Measurements from ENCODE around the gene RSPO4.
A peak's percentile ranks its signal among the peaks of the same experiment; 100 is the strongest.

Gene RSPO4

DNA sequence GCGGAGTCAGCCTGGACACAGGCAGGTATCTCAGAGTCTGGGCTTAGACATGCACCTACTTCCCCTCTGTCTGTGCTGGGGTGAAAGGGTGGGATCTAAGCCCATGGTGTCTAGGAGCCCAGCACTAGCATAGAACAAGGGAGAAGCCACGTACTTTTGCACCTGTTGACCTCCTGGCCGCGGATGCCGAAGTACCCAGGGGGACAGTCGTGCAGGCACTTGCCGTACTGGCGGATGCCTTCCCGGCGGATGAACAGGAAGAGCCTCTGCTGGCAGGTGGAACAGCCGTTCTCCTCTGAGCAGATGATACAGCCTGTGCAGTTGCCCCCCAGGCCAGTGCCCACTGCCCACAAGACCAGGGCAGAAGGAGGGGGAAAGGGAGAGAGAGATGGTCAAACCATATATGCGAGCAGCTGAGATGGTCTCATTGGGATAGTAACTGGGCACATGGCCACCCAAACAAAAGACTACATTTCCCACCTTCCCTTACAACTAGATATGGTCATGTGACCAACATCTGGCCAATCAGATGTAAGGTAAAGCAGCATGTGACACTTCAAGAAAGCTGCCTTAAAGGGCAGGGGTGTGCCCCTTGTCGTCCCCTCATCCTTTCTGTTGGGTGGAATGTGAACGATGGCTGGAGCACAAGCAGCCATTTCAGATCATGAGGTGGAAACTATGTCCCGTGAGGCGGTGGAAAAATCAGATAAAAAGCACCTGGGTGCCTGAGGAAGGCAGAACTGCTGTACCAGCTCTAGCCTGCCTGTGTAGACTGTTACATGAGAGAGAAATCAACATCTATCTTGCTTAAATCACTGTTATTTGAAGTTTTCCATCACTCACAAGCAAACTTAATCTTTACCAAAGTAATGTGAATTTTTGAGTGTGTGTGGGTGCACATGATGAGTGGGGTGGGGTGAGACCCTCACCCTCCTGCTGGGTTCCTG lies 34.0 kb downstream of the RSPO4 start:
- DNase-seq, result no peak

DNA sequence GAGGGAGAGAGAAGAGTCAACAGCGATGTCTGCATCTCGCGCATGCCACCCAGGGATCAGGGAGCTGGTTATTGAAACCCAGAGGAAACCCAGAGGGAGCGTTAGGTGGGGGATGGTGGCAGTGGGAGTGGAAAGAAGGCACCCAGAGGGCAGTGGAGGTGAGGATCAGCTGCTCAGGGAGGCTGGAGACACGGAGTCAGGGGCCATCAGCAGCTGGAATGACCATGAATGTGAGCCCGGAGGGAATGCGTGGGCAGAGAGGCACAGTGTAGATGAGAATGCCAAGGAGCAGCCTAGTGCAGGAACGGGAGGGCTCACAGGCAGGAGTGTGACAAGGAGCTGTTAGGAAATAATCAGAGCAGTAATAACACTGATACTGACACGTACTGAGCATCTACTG lies 36.2 kb downstream of the RSPO4 start:
- no peak for DNase-seq

DNA sequence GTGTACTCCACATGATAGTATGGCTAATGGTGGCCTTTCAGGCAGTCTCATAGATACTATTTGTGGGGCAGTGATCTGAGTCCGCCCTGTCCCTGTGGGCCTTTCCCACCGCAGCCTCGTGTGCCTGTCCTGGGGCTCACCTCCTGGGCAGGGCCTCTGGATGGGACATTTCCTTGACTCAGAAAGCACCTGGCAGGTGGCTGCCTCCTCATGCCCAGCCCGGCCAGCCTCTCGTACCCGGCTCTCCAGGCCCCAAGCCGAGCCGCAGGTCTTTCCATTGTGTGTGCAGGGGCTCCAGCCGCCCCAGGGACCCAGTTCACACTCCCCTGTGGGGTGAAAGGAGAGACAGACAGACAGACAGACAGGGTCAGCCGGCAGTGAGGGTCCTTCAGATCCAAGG lies 38.3 kb downstream of the RSPO4 start:
- no peak for DNase-seq

DNA sequence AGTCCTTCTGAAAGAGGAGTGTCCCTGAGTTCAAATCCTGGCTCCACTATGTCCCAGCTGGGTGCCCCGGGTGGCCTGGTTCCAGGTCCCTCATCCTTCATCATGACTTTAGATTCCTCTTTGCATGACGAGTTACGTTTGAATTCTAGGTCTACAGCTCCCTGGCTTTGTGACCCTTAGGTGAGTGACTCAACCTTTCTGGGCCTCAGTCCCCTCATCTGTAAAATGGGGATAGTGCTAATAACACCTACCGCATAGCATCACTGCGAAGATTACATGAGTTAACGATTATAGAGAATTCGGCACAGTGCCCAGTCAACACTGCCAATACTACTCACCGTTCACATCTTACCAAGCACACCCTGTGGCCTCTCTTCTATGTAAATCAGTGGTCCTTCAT lies 39.4 kb downstream of the RSPO4 start:
- no peak for DNase-seq

DNA sequence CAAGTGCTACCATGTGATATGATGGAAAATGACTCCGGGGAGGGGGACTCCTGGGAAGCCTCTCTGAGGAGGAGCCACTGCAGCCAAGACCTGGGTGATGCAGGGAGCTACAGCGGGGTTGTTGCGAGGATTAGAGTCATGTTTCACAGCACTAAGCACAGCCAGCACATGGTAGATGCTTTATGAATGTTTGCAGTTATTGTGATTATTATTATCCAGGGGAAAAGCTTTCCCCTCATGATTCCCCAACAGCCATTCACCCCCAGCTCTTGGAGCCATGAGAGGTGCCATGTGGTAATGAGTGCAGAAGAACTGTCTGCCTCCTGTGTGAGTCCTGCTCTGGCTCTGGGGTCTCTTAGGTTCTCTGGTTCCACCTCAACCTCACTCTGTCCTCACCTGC lies 39.9 kb downstream of the RSPO4 start:
- no peak for DNase-seq

DNA sequence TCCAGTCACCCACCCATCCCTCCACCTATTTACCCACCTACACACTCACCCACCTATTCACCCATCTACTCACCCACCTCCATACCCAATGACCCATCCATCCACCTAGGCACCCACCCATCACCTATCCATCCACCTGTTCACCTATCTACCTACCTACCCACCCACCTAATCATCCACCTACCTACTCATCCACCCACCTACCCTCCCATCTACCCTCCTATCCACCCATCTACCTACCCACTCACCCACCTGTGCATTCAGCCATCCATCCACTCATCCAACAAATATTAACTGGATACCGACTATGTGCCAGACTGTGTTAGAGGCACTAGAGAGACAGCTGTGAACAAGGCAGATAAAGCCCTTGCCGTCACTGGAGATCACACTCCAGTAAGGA lies 40.3 kb downstream of the RSPO4 start:
- DNase-seq, result no peak

DNA sequence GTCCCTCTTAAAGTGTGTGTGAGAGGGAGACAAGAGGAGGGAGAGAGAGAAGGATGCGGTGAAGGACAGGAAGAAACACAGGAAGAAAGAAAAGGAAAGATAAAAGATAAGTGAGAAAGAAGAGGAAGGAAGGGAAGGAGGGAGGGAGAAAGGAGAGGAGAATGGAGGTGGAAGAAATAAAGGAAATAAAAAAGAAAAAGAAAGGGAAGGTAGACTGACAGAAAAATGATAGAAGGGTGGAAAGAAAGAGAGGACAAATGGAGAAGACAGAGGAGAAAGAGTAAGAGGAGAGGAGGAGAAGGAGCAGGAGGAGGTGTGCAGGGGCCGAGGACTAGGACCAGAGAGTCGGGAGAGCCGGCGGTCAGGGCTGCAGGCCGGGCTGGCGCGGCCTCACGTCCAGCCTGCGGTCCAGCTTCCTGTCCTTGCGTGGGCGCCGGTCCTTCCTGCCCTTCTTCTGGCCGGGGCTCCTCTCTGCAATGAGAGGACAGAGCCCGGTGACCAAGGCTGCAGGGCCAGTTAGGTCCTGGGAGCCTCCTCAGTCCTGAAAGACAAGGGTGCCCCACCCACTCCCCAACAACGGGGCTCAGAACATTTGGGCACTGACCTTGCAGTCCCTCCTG lies 42.0 kb downstream of the RSPO4 start:
- DNase-seq, result no peak

DNA sequence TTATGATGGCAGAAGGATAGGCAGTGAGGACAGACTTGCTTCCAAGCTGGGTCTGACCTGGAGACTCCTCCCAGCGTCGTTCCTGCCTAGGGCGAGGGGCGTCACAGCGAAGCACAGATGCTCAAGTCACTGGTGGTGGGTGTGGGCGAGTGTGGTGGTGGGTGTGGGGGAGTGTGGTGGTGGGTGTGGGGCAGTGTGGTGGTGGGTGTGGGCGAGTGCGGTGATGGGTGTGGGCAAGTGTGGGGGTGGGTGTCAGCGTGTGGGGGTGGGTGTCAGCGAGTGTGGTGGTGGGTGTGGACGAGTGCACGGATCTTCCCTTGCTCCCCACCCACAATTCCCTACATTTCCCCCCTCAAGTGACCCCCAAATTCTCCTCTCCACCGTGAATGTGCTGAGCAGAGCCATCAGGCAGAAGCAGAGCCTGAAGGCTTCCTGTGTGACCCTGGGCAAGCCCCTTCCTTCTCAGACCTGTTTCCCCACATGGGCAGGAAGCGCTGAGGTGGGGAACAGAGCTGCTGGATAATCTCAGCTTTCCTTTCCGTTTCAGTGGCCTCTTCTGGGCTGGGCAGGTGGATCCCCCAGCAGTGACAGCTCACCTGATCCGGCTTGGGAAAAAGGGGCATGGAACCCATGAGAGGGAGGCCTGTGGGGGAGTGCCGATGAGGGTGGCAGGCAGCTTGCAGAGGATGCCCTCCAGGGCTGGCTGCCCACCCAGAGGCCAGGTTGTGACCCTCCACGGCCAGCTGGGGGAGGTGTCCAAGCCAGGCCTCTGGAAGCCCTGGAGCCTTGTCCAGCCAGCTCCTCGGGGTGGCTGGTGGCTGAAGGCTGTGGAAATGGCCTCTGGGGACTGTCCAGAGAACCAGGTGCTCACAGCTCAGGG lies 42.9 kb downstream of the RSPO4 start:
- DNase-seq, result no peak

DNA sequence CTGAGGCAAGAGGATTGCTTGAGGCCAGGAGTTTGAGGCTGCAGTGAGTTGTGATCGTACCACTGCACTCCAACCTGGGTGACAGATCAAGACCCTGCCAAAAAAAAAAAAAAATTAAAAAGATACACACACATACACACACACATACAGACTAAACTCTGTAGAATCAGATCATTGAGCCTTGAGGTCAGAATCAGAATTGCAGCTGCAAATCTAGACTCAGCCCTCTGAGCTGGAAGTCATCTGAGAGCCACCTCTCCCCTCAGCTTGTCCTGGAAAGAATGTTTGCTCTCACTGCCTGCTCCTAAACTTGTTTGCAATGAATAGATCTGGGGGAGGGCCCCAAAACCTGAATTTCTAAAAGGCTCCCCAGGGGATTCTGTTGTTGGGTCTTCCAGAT lies 44.6 kb downstream of the RSPO4 start:
- DNase-seq, result no peak

DNA sequence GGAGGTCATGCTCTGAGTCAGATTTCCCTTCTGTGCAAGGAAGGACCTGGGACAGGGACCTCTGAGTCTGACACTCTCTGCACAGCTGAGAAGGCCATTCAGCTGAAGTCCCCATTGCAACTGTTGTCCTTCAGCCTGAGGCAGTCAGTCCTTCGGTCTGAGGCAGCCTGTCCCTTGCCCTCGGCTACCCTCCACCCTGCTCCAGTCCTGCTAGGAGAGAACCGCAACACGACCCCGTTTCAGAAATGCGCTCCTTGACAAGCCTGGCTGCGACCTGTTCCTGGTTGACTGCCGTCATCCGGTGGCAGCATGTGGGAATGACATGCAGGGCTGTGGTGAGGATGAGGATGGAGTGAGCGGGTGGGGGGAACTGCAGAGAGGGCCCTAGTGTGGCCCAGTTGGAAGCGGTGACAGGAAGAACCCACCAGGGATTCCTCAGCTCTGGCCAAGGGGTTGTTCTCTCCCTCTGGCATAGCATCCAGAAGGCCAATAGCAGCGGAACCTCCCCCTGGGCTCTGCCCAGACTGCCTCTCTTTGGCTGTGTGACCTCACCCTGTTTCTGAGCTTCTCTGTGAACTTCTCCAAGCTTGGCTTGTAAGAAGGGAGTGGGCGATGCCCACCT lies 45.7 kb downstream of the RSPO4 start:
- DNase-seq, result peak; percentile 21 to 75 (median 64)

DNA sequence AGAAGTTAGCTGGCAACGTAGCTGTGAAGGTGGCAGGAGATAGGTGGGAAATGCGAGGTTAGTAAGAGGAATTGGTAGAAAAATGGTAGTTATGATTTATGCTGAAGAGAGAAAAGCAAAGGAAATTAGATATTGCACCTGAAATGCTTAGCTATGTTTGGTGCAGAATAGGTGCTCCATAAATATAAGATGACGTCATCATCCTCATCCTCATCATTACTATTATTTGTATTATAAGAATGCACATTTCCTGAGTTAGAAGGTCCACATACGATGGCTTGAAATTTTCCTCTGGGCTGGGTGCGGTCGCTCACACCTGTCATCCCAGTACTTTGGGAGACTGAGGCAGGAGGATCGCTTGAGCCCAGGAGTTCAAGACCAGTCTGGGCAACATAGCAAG lies 46.5 kb downstream of the RSPO4 start:
- no peak for DNase-seq

DNA sequence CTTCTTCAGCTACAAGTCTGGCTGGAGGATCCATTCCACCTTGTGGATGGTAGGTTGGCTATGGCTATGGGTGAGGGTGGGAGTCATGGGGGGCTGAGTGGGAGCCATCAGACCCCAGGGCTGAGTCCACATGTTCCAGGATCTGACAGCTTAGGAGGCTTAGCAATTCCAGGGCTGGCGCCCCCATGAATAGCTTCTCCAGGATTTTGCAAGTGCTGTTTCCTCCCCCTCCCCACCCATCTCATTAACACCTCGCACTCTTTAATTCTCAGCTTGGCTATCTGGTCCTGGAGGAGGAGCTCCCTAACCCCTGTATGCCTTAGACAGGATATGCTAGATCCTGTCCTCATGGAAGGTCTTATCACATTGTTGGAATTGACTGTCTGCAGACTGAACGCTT lies 47.0 kb downstream of the RSPO4 start:
- DNase-seq, result no peak

DNA sequence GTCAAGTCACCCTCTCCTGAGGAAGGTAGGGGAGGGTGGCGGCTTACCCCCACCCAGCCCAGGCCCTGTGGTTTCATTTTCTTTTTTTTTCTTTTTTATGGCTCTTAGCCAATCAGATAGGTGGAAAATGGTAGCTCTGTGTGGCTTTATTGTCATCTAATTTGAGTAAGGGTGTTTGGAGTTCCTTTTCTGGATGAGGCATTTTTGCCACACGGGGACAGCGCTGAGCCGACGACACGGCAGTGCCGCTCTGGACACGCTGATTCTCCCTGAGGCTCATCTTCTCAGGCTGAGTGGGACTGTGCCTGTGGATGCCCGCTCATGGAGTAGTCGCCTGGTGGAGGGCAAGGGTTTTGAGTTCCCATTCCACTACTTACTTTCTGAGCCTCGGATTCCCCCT lies 48.4 kb downstream of the RSPO4 start:
- DNase-seq, result no peak

DNA sequence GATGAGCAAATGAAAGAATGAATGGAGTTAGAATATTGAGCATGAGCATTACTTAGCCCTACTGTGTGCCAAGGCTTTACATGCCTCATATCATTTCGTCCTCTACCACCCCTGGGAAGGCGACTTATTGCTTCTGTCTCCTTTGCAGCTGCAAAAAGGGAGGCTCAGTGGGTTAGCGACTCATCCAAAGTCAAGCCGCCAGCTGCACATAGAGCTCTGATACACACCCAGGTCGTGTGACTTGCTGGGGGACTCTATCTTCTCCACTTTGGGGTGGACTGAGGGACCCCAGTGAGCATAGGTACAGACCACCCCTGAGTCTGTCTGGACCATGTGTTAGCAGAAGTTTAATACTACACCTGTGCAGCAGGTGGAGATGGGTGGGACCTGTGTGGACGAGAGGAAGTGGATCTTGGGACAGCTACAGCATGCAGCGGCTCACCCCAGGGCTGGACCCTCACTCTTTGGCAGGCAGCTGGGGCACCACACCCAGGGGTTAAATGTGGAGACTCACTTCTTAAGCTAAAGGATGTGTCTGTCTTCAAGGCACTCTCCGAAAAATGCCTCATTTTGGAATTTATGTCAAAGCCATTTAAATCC lies 49.8 kb downstream of the RSPO4 start:
- no peak for DNase-seq

DNA sequence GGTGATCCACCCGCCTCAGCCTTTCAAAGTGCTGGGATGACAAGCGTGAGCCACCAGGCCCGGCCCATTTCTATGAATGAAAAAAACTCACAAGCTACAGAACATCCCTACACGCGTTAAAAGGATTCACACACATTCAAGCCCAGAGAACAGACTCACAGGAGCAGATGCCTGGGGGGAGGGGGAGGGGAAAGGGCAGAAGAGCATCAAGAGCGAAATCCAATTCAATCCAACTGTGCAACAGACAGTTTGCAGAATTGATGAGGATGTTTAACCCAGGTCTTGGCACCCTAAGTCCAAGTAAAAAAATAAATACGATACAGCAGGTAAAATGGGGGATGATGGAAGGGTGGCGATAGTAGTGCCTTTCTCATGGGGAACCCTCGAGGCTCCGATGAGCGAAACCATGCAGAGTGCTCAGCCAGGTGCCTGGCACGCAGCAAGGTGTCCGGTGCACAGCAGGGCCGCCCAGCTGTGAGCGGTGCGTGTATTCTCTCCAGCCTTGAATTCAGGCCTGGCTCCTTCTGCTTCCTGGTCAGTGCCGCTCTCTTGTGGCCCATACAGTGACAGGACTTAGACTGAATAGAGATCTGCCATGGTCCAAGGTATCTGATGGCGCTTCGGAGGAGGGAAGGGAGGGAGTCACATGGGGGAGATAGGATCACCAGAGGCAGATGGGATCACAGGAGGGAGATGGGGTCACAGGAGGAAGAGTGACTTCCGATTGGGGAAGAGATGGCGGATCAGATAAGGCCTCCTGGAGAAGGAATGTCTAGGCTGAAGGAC lies 50.5 kb downstream of the RSPO4 start:
- DNase-seq, result no peak

DNA sequence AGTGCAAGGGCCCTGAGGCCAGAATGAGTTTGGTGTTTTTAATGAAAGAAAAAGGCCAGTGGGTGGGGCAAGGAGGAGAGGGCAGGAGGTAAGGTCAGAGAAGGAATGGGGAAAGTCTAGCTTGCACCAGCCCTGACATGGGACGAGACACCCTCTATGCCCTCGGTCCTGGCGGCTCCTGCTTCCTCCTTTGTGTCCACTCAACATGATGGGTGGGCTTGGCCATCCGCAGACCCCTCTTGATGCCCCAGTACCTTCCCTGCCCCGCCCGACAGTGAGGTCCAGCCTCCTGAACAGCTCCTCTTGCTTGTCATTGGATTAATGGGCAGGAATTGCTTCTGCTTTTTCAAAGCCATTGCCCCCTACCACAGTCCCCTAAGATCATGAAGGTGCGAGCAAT lies 52.4 kb downstream of the RSPO4 start:
- no peak for DNase-seq

DNA sequence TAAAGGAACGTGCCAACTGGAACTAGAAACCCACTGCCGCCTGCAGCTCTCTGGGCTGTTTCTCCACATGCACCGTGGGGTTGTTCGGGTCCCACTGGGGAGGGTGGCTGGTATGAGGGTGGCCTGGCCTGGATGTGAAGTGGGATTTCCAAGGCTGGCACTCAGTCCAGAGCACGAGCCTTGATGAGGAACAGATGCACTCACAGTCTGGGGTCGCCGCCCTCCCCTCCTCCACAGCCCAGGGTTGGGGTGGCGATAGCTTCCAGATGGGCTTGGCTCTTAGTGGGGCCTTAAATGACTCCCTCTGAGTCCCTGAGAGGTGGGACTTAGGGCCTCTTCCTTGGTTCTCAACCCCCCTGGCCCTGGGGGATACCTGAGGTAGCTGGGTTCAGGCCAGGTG lies 55.3 kb downstream of the RSPO4 start:
- no peak for DNase-seq

DNA sequence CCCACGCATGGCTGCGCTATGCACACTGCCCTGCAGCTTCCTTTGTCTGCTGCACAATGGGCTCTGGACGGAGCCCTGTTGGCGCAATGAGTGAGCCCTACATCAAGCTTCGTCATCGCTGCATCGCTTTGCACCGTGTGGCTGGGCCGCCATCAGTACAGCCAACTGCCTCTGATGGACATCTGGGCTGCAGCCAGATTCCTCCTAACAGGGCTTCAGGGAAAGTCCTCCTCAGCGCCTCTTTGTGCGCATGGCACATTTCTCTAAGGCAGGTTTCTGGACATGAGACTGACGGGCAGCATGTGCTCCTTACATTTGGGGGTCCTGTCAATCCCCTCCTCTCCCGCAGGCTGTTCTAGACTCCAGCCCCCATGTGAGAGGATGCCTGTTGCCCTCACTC lies 56.3 kb downstream of the RSPO4 start:
- DNase-seq, result no peak

DNA sequence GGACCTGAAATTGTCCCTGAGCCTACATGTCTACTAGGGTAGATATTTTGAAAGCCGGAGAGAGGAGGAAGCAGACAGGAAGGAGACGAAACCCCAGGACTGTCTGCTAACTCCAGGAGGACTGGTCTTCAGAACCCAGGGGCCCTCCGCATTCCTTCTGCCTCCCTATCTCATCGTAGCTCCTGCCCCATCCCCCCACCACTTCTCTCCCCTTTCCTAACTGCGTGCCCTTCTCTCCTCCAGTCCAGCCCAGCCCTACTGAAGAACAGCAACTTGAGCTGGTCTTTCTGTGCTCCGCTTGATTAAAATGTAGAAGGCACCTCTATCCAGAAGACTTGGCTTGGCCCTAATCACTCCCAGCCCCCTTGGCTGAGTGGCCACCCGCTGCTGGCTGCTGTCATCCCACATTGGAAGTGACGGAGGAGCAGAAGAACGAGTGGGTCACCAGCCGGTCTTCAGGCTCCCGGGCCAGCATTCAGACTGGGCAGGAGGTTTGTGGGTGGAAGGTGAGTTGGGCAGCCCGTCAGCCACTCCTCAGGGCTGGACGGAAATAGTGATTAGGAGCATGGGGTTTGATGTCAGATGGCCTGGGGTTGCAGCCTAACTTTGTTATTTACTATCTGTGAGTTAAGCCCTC lies 57.2 kb downstream of the RSPO4 start:
- no peak for DNase-seq

DNA sequence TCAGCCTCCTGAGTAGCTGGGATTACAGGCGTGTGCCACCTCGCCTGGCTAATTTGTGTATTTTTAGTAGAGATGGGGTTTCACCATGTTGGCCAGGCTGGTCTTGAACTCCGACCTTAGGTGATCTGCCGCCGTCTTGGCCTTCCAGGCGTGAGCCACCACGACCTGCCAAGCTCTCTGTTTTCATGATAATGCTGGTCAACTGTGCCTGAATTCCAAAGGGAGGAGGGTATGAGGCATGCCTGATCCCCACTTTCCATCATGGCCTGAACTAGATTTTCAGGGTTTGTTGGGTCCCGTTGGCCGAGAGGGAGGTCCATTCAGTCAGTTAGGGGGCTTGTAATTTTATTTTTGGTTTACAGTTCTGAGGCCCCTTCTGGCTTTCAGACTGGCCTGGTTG lies 58.0 kb downstream of the RSPO4 start:
- no peak for DNase-seq

DNA sequence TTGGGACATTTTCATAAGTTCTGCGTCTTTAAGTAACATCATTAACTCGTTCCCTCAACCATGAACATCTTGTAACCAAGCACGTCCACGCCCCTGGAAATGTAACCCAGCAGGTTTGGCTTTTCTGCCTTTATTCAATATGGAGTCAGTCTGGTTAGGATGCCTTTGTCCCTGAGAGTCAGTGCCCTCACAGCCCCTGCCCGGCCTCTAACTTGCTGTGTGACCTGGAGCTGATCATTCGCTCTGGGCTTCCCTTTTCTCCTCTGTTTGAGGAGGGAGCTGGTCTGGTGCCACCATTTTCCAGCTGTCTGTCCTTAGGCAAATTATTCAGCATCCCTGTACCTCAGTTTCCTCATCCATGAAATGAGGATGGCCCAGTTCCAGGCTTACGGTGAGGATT lies 59.5 kb downstream of the RSPO4 start:
- DNase-seq, result no peak
